Measurements from ENCODE around the gene NETO2. TPM values are rescaled to one million over a fixed set of nuclear protein-coding genes. Genes with fewer than 3 reads are reported as not detected.

Gene NETO2
- total RNA-seq, 1 experiment from 2014 or later, result 38.2 TPM

GRCh38 chr16:47142486-47142820, 1.3 kb downstream of the NETO2 start:
- DNase-seq (ENCODE audit: low read depth, low spot score) (no peak), ATAC-seq (no peak)
- TF ChIP-seq SIN3A (IDR thresholded peaks at IDR 0.05; ENCODE audit: borderline replicate concordance, insufficient read depth, low read depth, low read length), result no peak
- TF ChIP-seq POLR2AphosphoS5 (IDR thresholded peaks at IDR 0.05; ENCODE audit: low read depth, low read length), result no peak
- TF ChIP-seq CTCF (IDR thresholded peaks at IDR 0.05), result no peak
- no peak for TF ChIP-seq TCF7L2 (IDR thresholded peaks at IDR 0.05; ENCODE audit: low read depth, low read length)
- TF ChIP-seq REST (IDR thresholded peaks at IDR 0.05; ENCODE audit: insufficient read depth in 1 of 2, low read depth in 2 of 2, low read length in 1 of 2), result no peak
- Histone ChIP-seq H3K27me3 (ENCODE audit: control insufficient read depth, insufficient read depth, low read length) (no peaks in the 10 kb centered on the region), H3K27ac (ENCODE audit: low read length) (peak overlapping the region; percentile 79), H3K36me3 (ENCODE audit: control insufficient read depth, insufficient read depth, low read length) (no peaks in the 10 kb centered on the region), H3K4me3 (ENCODE audit: low read depth in 2 of 2, low read length in 2 of 2) (peak overlapping the region; percentile 64 to 71), H3K4me1 (ENCODE audit: control insufficient read depth, insufficient read depth, low read length) (peaks cover 32% of the 10 kb centered on the region), H3K9me3 (ENCODE audit: control insufficient read depth, insufficient read depth, low read depth, low read length) (no peaks in the 10 kb centered on the region)
- in situ Hi-C loops (cut with HindIII; ENCODE audit: low pct_unique_long_range_greater_than_20kb, low sequenced_read_pairs), result no loop called here
- POLR2A ChIA-PET, result interaction anchor here (0.7 kb wide), 1 partner anchor 12 kb away, joined by 3 read pairs; no protein-coding TSS in a partner anchor
- no TSS peak for BruUV-seq (replicated peaks)
- intact Hi-C loops (cut with micrococcal nuclease; ENCODE audit: unreplicated experiment), result loop anchor here (5.0 to 10.0 kb wide), 3 partner anchors 98 to 1025 kb away; partner anchors contain the start of genes ITFG1 and PHKB
- CTCF ChIA-PET, result interaction anchor here (0.6 to 1.5 kb wide), 4 partner anchors 104 to 1022 kb away, joined by 3 to 6 read pairs (median 4); no protein-coding TSS in a partner anchor

- no peaks in the 10 kb centered on the region for H3K36me3 ChIP-seq (ENCODE audit: control insufficient read depth, insufficient read depth, low read length)
- no peaks in the 10 kb centered on the region for H3K9me3 ChIP-seq (ENCODE audit: control insufficient read depth, insufficient read depth, low read depth, low read length)
- intact Hi-C loops (cut with micrococcal nuclease; ENCODE audit: unreplicated experiment) (loop anchor here (5.0 to 10.0 kb wide), 3 partner anchors 97 to 1025 kb away; partner anchors contain the start of genes ITFG1 and PHKB), in situ Hi-C loops (cut with HindIII; ENCODE audit: low pct_unique_long_range_greater_than_20kb, low sequenced_read_pairs) (no loop called here)
- H3K27me3 ChIP-seq (ENCODE audit: control insufficient read depth, insufficient read depth, low read length), result no peaks in the 10 kb centered on the region
- peak overlapping the region; percentile 79 for H3K27ac ChIP-seq (ENCODE audit: low read length)
- CTCF ChIA-PET, result interaction anchor here (0.6 to 1.5 kb wide), 5 partner anchors 91 to 1022 kb away, joined by 3 to 6 read pairs (median 3); no protein-coding TSS in a partner anchor
- POLR2A ChIA-PET, result interaction anchor here (0.7 kb wide), 1 partner anchor 11 kb away, joined by 3 read pairs; no protein-coding TSS in a partner anchor
- no peak for TF ChIP-seq REST (IDR thresholded peaks at IDR 0.05; ENCODE audit: insufficient read depth in 1 of 2, low read depth in 2 of 2, low read length in 1 of 2)
- TF ChIP-seq TCF7L2 (IDR thresholded peaks at IDR 0.05; ENCODE audit: low read depth, low read length), result peak; percentile 64
- peak; percentile 92 for TF ChIP-seq CTCF (IDR thresholded peaks at IDR 0.05)
- TSS peak; percentile 60 for BruUV-seq (replicated peaks)
- peaks cover 37% of the 10 kb centered on the region for H3K4me1 ChIP-seq (ENCODE audit: control insufficient read depth, insufficient read depth, low read length)
- H3K4me3 ChIP-seq (ENCODE audit: low read depth in 2 of 2, low read length in 2 of 2), result peak overlapping the region; percentile 64 to 71
- DNase-seq (ENCODE audit: low read depth, low spot score) (peak; percentile 81), ATAC-seq (peak; percentile 76)
These were observed 1.8 kb downstream of the NETO2 start for GRCh38 chr16:47141773-47142485.
